HG03175 (cell line): ENCODE data around the gene TVP23C.

ENCODE experiments used
- ATAC-seq: cut with Tn5 transposase; IDR thresholded peaks from one replicate; pipeline ENCODE4 v1.9.1; 2021; ENCODE audit warnings: mild to moderate bottlenecking, moderate library complexity; ENCODE audit not compliant: unreplicated experiment

TVP23C gene

GRCh38 chr17:15465045-15465701, 98.1 kb downstream of the TVP23C start:
- no peak for ATAC-seq

GRCh38 chr17:15464231-15464985, 98.9 kb downstream of the TVP23C start:
- ATAC-seq: no peak

GRCh38 chr17:15462976-15463772, 100.1 kb downstream of the TVP23C start:
- no peak for ATAC-seq

GRCh38 chr17:15457723-15458094, 105.6 kb downstream of the TVP23C start:
- ATAC-seq: no peak

GRCh38 chr17:15456972-15457722, 106.1 kb downstream of the TVP23C start:
- ATAC-seq: no peak

GRCh38 chr17:15456496-15456895, 106.8 kb downstream of the TVP23C start:
- ATAC-seq: no peak

- ATAC-seq: no peak
Measured at GRCh38 chr17:15454346-15454745, 108.9 kb downstream of the TVP23C start.

- no peak for ATAC-seq
Measured at GRCh38 chr17:15453782-15454181, 109.5 kb downstream of the TVP23C start.

GRCh38 chr17:15453246-15453645, 110.0 kb downstream of the TVP23C start:
- ATAC-seq: no peak

GRCh38 chr17:15452746-15453145, 110.5 kb downstream of the TVP23C start:
- ATAC-seq: no peak
